NCI-H1417 treated with DMSO at 0.1 percent for 48 hours (cell line): ENCODE measurements around the gene ZNF74.
"Not testable (repeated sequence)": the region's sequence is repeated elsewhere in the genome, so short reads cannot be mapped to it uniquely, and the experiment has no call there.

Experiments used
- DNase-seq: peaks from one replicate; lab custom pipeline; 2025; lab: John Stamatoyannopoulos, UW

ZNF74 gene

GRCh38 chr22:20400606-20401375, 6.8 kb downstream of the ZNF74 start:
- no peak for DNase-seq

GRCh38 chr22:20401376-20402014, 7.5 kb downstream of the ZNF74 start:
- no peak for DNase-seq

GRCh38 chr22:20402960-20403778, 9.2 kb downstream of the ZNF74 start:
- DNase-seq = no peak

GRCh38 chr22:20403779-20404140, 9.8 kb downstream of the ZNF74 start:
- DNase-seq = no peak

- DNase-seq = no peak
Observed at GRCh38 chr22:20404881-20405280, 10.9 kb downstream of the ZNF74 start.

GRCh38 chr22:20405291-20405930, 11.5 kb downstream of the ZNF74 start:
- no peak for DNase-seq

GRCh38 chr22:20405931-20406685, 12.2 kb downstream of the ZNF74 start:
- no peak for DNase-seq

- no peak for DNase-seq
Observed at GRCh38 chr22:20406686-20407408, 12.9 kb downstream of the ZNF74 start.

- no peak for DNase-seq
Observed at GRCh38 chr22:20407829-20408228, 13.9 kb downstream of the ZNF74 start.

GRCh38 chr22:20408891-20409290, 14.9 kb downstream of the ZNF74 start:
- DNase-seq = no peak

- not testable (repeated sequence) for DNase-seq
Observed at GRCh38 chr22:20409385-20409784, 15.4 kb downstream of the ZNF74 start.

GRCh38 chr22:20412474-20413216, 18.7 kb downstream of the ZNF74 start:
- DNase-seq = no peak

GRCh38 chr22:20413217-20414058, 19.5 kb downstream of the ZNF74 start:
- DNase-seq = no peak

- no peak for DNase-seq
Observed at GRCh38 chr22:20414059-20414440, 20.1 kb downstream of the ZNF74 start.

- DNase-seq = no peak
Observed at GRCh38 chr22:20414450-20414849, 20.5 kb downstream of the ZNF74 start.

- not testable (repeated sequence) for DNase-seq
Observed at GRCh38 chr22:20415241-20415640, 21.3 kb downstream of the ZNF74 start.

GRCh38 chr22:20415699-20416098, 21.7 kb downstream of the ZNF74 start:
- not testable (repeated sequence) for DNase-seq

GRCh38 chr22:20418211-20418788, 24.3 kb downstream of the ZNF74 start:
- no peak for DNase-seq

GRCh38 chr22:20419664-20419951, 25.7 kb downstream of the ZNF74 start:
- no peak for DNase-seq
